HepG2 (cell line): ENCODE results near the gene TUBA4B. TPM values are rescaled to one million over a fixed set of nuclear protein-coding genes. Genes with fewer than 3 reads are reported as not detected.

ENCODE experiments used
- ATAC-seq: fragments of 200-7000 bp; cut with Tn5 transposase; 3 replicates; pipeline ENCODE4 v1.9.1; 2020; ENCODE audit warnings: mild to moderate bottlenecking, moderate library complexity
- BruUV-seq: library from RNA; stranded (reverse); fragments of 400-500 nt; replicated peaks from 2 replicates; lab custom pipeline; 2021; lab: Mats Ljungman, UMichigan
- CTCF ChIA-PET: fragments of 300-600 bp; formaldehyde crosslinking; extraction: SDS; loops from one replicate; lab custom pipeline; 2021; ENCODE audit warnings: low total read pairs, inconsistent platforms, low intra/inter-chr PET ratio; lab: Yijun Ruan, JAX
- POLR2A ChIA-PET: fragments of 350-600 bp; sonication (Branson Sonifier 250); formaldehyde crosslinking; loops from one replicate; lab custom pipeline; 2020; ENCODE audit warnings: antibody characterized with exemption, inconsistent platforms; lab: Yijun Ruan, JAX
- DNase-seq: peaks from one replicate; pipeline ENCODE4 v3.0.0-alpha.2; 2015; ENCODE audit warnings: low spot score
- FAIRE-seq: peaks from 3 replicates; lab custom pipeline; 2011; peaks lifted over from hg19 to GRCh38; lab: Jason Lieb, UNC
- H2AFZ ChIP-seq: one replicate; pipeline ENCODE4 v1.6.1; 2011; ENCODE audit warnings: low read length, inconsistent platforms
- H3K27ac ChIP-seq: fragments of 300-600 bp; 3 replicates; pipeline ENCODE4 v1.8.0; 2011; ENCODE audit warnings: mixed run types, mild to moderate bottlenecking, mixed read lengths, low read length, inconsistent platforms; ENCODE audit not compliant: insufficient read depth; ENCODE audit errors: extremely low read length
- H3K27me3 ChIP-seq, 2 experiments: fragments of 200-600 bp in 1 of 2; 2 replicates in 1 of 2; 3 replicates in 1 of 2; pipeline versions ENCODE4 v1.6.0 to v1.8.0; 2011; ENCODE audit warnings: low read length in 2 of 2, mild to moderate bottlenecking in 2 of 2, moderate library complexity in 2 of 2, inconsistent platforms in 1 of 2; ENCODE audit not compliant: insufficient read depth in 2 of 2, control insufficient read depth in 1 of 2
- H3K36me3 ChIP-seq, 2 experiments: fragments of 200-600 bp in 1 of 2; replicated peaks in 1 of 2; 2 replicates in 1 of 2; 3 replicates in 1 of 2; pipeline versions ENCODE4 v1.5.1 to v1.8.0; 2011; ENCODE audit warnings: low read length in 2 of 2, inconsistent platforms in 1 of 2; ENCODE audit not compliant: insufficient read depth in 2 of 2, control insufficient read depth in 1 of 2
- H3K4me1 ChIP-seq: 2 replicates; pipeline ENCODE4 v1.5.1; 2012; ENCODE audit warnings: low read length, inconsistent platforms; ENCODE audit not compliant: insufficient read depth
- H3K4me2 ChIP-seq: 2 replicates; pipeline ENCODE4 v1.6.0; 2011; ENCODE audit warnings: low read depth, low read length, inconsistent platforms
- H3K4me3 ChIP-seq, 3 experiments: fragments of 200-600 bp in 1 of 3; sonication (generic), shearing (Covaris generic) in 1 of 3; replicated peaks in 1 of 3; 2 replicates each; pipeline ENCODE4 v1.5.1; 2011 to 2016; ENCODE audit warnings: low read length in 3 of 3, inconsistent platforms in 2 of 3, low read depth in 2 of 3, mild to moderate bottlenecking in 2 of 3, control low read depth in 1 of 3, mixed read lengths in 1 of 3; ENCODE audit not compliant: insufficient read depth in 1 of 3
- H3K79me2 ChIP-seq: one replicate; pipeline ENCODE4 v1.6.1; 2011; ENCODE audit warnings: low read length, inconsistent platforms; ENCODE audit not compliant: insufficient read depth
- H3K9ac ChIP-seq: 2 replicates; pipeline ENCODE4 v1.6.0; 2011; ENCODE audit warnings: mild to moderate bottlenecking, low read depth, low read length, inconsistent platforms; ENCODE audit not compliant: insufficient read depth
- H3K9me3 ChIP-seq: 2 replicates; pipeline ENCODE4 v1.5.1; 2012; ENCODE audit warnings: mild to moderate bottlenecking, low read length
- H4K20me1 ChIP-seq: 2 replicates; pipeline ENCODE4 v1.6.0; 2011; ENCODE audit warnings: inconsistent platforms, mild to moderate bottlenecking, low read length, moderate library complexity; ENCODE audit not compliant: insufficient read depth
- AGO2 ChIP-seq: fragments of 200-400 bp; formaldehyde crosslinking; optimal IDR thresholded peaks from 2 replicates; pipeline ENCODE3; 2017; ENCODE audit warnings: mild to moderate bottlenecking, low read depth, low read length, moderate library complexity
- CREM ChIP-seq, 2 experiments: sonication (generic) in 1 of 2; formaldehyde crosslinking in 1 of 2; IDR thresholded peaks; 2 replicates each; pipeline versions ENCODE4 v1.4.0 to v1.6.1; 2016 to 2020; ENCODE audit warnings: antibody characterized with exemption in 1 of 2, mild to moderate bottlenecking in 1 of 2, missing genetic modification reagents in 1 of 2
- MTA1 ChIP-seq: sonication (generic); formaldehyde crosslinking; IDR thresholded peaks from 2 replicates; pipeline ENCODE4 v1.4.0; 2020; ENCODE audit warnings: missing genetic modification reagents, mild to moderate bottlenecking, borderline replicate concordance
- POLR2G ChIP-seq: fragments of 200-400 bp; formaldehyde crosslinking; IDR thresholded peaks from 2 replicates; pipeline ENCODE4 v1.6.1; 2018; ENCODE audit warnings: mild to moderate bottlenecking, low read depth, low read length, moderate library complexity
- RBFOX2 ChIP-seq: fragments of 200-400 bp; formaldehyde crosslinking; IDR thresholded peaks from 2 replicates; pipeline ENCODE4 v1.6.1; 2017; ENCODE audit warnings: low read depth, mild to moderate bottlenecking, low read length
- ZNF274 ChIP-seq: sonication (generic); formaldehyde crosslinking; IDR thresholded peaks from 2 replicates; pipeline ENCODE4 v1.5.1; 2020; ENCODE audit warnings: mild to moderate bottlenecking, missing genetic modification reagents
- ZNF839 ChIP-seq: sonication (generic); formaldehyde crosslinking; IDR thresholded peaks from 2 replicates; pipeline ENCODE4 v1.4.0; 2020; ENCODE audit warnings: missing genetic modification reagents, mild to moderate bottlenecking, borderline replicate concordance
- WGBS: methylation state at CpG from one replicate; pipeline ENCODE4 v1.1.6; 2017; ENCODE audit warnings: low lambda C conversion rate; 5-methylcytosine and 5-hydroxymethylcytosine counted together
- in situ Hi-C: cut with HindIII; loops from 2 replicates; pipeline ENCODE4 v1.10.0; 2017; ENCODE audit warnings: low pct_unique_long_range_greater_than_20kb; ENCODE audit not compliant: extremely low pct_ligation_motif_present
- intact Hi-C: fragments of 100-400 bp; cut with micrococcal nuclease; formaldehyde crosslinking; loops from one replicate; pipeline ENCODE4 v1.10.0; 2022; ENCODE audit not compliant: unreplicated experiment
- polyA plus RNA-seq, 8 experiments: library from polyadenylated mRNA; depleted of rRNA in 3 of 8; stranded (reverse) in 7 of 8; unstranded in 1 of 8; fragments of >200 nt; fragmentation: Illumina TruSeq in 4 of 8; extraction: Trizol in 4 of 8; gene quantifications; 2 replicates each; pipeline versions ENCODE4 v1.2.1 to v1.2.3, GENCODE V29; 2011 to 2016; ENCODE audit warnings: low read depth in 4 of 8, missing spikeins in 1 of 8, mixed read lengths in 1 of 8; ENCODE audit not compliant: insufficient read depth in 1 of 8
- total RNA-seq, 5 experiments: library from RNA; depleted of rRNA; stranded (reverse); fragments of >200 nt; fragmentation: Illumina TruSeq; extraction: Trizol; gene quantifications; 2 replicates each; pipeline ENCODE4 v1.2.3, GENCODE V29; 2016; ENCODE audit warnings: low read depth in 1 of 5
- TF ChIP-seq, protein P1 (sequence below): sonication (generic); formaldehyde crosslinking; IDR thresholded peaks from 2 replicates; pipeline ENCODE4 v1.9.0; 2022; ENCODE audit warnings: missing genetic modification reagents, mild to moderate bottlenecking, borderline replicate concordance
- TF ChIP-seq, protein P2 (sequence below): sonication (generic); formaldehyde crosslinking; IDR thresholded peaks from 2 replicates; pipeline ENCODE4 v1.5.1; 2020; ENCODE audit warnings: mild to moderate bottlenecking, missing genetic modification reagents, moderate library complexity

The TUBA4B gene
- total and polyA plus RNA-seq, 2 of the 13 experiments (the other 11 are each of a cell fraction or from before 2014, with no cell fraction given), result 0.18 to 0.22 TPM

DNA sequence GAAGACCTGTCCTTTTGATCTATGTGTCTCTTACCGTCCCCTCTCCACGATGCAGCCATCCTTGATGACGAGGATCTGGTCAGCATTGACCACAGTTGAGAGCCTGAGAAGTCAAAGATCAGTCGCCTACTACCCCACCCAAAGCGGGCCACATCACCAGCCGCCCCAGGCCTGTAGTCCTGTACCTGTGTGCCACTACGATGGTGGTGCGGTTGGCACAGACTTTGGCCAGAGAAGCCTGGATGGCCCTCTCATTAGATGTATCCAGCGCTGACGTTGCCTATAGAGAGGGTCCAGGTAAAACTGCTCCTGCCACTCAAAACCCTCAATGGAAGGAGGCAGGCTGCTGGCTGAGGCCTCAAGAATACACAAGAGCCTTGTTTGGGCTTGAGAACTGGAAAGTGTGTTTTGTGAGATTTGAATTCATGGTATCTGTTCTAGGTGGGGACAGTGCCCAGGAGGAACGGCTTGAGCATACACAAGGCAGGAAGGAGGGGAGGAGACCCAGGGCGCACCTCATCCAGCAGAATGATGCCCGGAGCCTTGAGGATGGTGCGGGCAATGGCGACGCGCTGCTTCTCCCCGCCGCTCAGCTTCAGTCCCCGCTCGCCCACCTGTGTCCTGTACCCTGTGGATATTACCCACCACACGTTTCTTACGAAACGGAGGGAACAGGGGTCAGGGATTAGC is 42.7 kb upstream of the TUBA4B start:
- peak overlapping the region; percentile 95 for H3K27ac ChIP-seq
- ATAC-seq (no peak), FAIRE-seq (no peak), DNase-seq (no peak)
- no peak overlapping the region for H3K4me3 ChIP-seq
- H3K79me2 ChIP-seq, result peaks cover 6% of the 10 kb centered on the region
- TF ChIP-seq MTA1 (CRISPR knock-in tag) (peak; percentile 49; the same call in 1 of the 2 replicates), POLR2G (peak; percentile 58), ZNF839 (CRISPR knock-in tag) (0 out of 2 replicates have a peak, but pooled peaks have one; percentile 28), RBFOX2 (peak; percentile 57; the same call in 1 of the 2 replicates), AGO2 (peak; percentile 67), CREM (IDR thresholded peaks at IDR 0.05) (no peak), CREM (CRISPR knock-in tag; IDR thresholded peaks at IDR 0.05) (no peak), ZNF274 (no peak)
- TF ChIP-seq, protein P1, sequence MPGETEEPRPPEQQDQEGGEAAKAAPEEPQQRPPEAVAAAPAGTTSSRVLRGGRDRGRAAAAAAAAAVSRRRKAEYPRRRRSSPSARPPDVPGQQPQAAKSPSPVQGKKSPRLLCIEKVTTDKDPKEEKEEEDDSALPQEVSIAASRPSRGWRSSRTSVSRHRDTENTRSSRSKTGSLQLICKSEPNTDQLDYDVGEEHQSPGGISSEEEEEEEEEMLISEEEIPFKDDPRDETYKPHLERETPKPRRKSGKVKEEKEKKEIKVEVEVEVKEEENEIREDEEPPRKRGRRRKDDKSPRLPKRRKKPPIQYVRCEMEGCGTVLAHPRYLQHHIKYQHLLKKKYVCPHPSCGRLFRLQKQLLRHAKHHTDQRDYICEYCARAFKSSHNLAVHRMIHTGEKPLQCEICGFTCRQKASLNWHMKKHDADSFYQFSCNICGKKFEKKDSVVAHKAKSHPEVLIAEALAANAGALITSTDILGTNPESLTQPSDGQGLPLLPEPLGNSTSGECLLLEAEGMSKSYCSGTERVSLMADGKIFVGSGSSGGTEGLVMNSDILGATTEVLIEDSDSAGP, result 0 out of 2 replicates have a peak, but pooled peaks have one; percentile 15
- TF ChIP-seq, protein P2, sequence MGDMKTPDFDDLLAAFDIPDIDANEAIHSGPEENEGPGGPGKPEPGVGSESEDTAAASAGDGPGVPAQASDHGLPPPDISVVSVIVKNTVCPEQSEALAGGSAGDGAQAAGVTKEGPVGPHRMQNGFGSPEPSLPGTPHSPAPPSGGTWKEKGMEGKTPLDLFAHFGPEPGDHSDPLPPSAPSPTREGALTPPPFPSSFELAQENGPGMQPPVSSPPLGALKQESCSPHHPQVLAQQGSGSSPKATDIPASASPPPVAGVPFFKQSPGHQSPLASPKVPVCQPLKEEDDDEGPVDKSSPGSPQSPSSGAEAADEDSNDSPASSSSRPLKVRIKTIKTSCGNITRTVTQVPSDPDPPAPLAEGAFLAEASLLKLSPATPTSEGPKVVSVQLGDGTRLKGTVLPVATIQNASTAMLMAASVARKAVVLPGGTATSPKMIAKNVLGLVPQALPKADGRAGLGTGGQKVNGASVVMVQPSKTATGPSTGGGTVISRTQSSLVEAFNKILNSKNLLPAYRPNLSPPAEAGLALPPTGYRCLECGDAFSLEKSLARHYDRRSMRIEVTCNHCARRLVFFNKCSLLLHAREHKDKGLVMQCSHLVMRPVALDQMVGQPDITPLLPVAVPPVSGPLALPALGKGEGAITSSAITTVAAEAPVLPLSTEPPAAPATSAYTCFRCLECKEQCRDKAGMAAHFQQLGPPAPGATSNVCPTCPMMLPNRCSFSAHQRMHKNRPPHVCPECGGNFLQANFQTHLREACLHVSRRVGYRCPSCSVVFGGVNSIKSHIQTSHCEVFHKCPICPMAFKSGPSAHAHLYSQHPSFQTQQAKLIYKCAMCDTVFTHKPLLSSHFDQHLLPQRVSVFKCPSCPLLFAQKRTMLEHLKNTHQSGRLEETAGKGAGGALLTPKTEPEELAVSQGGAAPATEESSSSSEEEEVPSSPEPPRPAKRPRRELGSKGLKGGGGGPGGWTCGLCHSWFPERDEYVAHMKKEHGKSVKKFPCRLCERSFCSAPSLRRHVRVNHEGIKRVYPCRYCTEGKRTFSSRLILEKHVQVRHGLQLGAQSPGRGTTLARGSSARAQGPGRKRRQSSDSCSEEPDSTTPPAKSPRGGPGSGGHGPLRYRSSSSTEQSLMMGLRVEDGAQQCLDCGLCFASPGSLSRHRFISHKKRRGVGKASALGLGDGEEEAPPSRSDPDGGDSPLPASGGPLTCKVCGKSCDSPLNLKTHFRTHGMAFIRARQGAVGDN (CRISPR knock-in tag), result peak; percentile 37; the same call in 1 of the 2 replicates
- H3K4me2 ChIP-seq, result no peak overlapping the region
- H4K20me1 ChIP-seq, result no peaks in the 10 kb centered on the region
- CTCF ChIA-PET, result interaction anchor here (2.2 to 2.5 kb wide), 2 partner anchors 39 to 51 kb away, joined by 17 to 28 read pairs; partner anchors contain the start of gene NHEJ1
- no peaks in the 10 kb centered on the region for H3K9me3 ChIP-seq
- POLR2A ChIA-PET, result interaction anchor here (1.6 to 5.6 kb wide), 7 partner anchors 7 to 37 kb away, joined by 5 to 227 read pairs (median 20); partner anchors contain the start of genes ABCB6, ANKZF1, ATG9A and CNPPD1
- H3K4me1 ChIP-seq, result peaks cover 69% of the 10 kb centered on the region
- BruUV-seq, result no TSS peak
- WGBS, result 97% methylated on average over 24 of the region's 24 CpGs
- intact Hi-C loops (no loop called here), in situ Hi-C loops (no loop called here)
- peaks cover 33 to 55% of the 10 kb centered on the region in 2 experiments for H3K36me3 ChIP-seq
- H3K9ac ChIP-seq, result no peak overlapping the region
- H3K27me3 ChIP-seq, result no peaks in the 10 kb centered on the region; a peak in 1 of 5 replicates
- no peak overlapping the region for H2AFZ ChIP-seq
